ENCODE results near the gene FAM3A.
"Not testable (repeated sequence)": the region's sequence is repeated elsewhere in the genome, so short reads cannot be mapped to it uniquely, and the experiment has no call there.

Gene FAM3A

GRCh38 chrX:154505734-154506133 is 10.3 kb downstream of the FAM3A start:
- DNase-seq = no peak

- no peak for DNase-seq
These were observed 13.0 kb downstream of the FAM3A start for GRCh38 chrX:154502989-154503388.

- no peak for DNase-seq
These were observed 13.9 kb downstream of the FAM3A start for GRCh38 chrX:154502098-154502497.

- not testable (repeated sequence) for DNase-seq
These were observed 14.6 kb downstream of the FAM3A start for GRCh38 chrX:154501423-154501822.

- not testable (repeated sequence) for DNase-seq
These were observed 19.4 kb downstream of the FAM3A start for GRCh38 chrX:154496591-154497137.

- no peak for DNase-seq
These were observed 20.5 kb downstream of the FAM3A start for GRCh38 chrX:154495472-154495922.

GRCh38 chrX:154494715-154495114 is 21.3 kb downstream of the FAM3A start:
- no peak for DNase-seq

GRCh38 chrX:154490414-154491083 is 25.5 kb downstream of the FAM3A start, which contains the start of gene SLC10A3:
Gene SLC10A3 (minus strand): TSS chrX:154490629. CDS start chrX:154488940, 1,689 bp downstream.
- DNase-seq = peak; percentile 75

- peak; percentile 52 for DNase-seq
These were observed 26.0 kb downstream of the FAM3A start for GRCh38 chrX:154490021-154490413.

GRCh38 chrX:154489182-154489581 is 26.9 kb downstream of the FAM3A start:
- DNase-seq = no peak

- DNase-seq = no peak
These were observed 27.5 kb downstream of the FAM3A start for GRCh38 chrX:154488336-154489075.

- DNase-seq = no peak
These were observed 28.3 kb downstream of the FAM3A start for GRCh38 chrX:154487518-154488290.

GRCh38 chrX:154486396-154487207 is 29.4 kb downstream of the FAM3A start, which contains the start of gene UBL4A:
Gene UBL4A (minus strand): TSS chrX:154486615. CDS start chrX:154486584, 31 bp downstream.
- DNase-seq = peak; percentile 66

- peak; percentile 58 for DNase-seq
These were observed 30.0 kb downstream of the FAM3A start for GRCh38 chrX:154486052-154486395.

GRCh38 chrX:154485150-154486051 is 30.6 kb downstream of the FAM3A start:
- no peak for DNase-seq

GRCh38 chrX:154484255-154485149 is 31.5 kb downstream of the FAM3A start:
- no peak for DNase-seq

GRCh38 chrX:154483325-154483724 is 32.7 kb downstream of the FAM3A start:
- DNase-seq = no peak

GRCh38 chrX:154482786-154483185 is 33.2 kb downstream of the FAM3A start:
- DNase-seq = no peak

GRCh38 chrX:154481911-154482601 is 34.0 kb downstream of the FAM3A start:
- DNase-seq = no peak
